Tibial artery (tissue), 4 donors: ENCODE data around the gene MKNK1.

Experiments used
- DNase-seq, 2 donors: peaks; one replicate each; pipeline ENCODE4 v3.0.0-alpha.2; 2019
- H3K27ac ChIP-seq, 2 donors: fragments of 200-600 bp; sonication (generic) in 1 of 2; 1 replicate in 1 of 2; 2 replicates in 1 of 2; pipeline ENCODE4 v1.5.1; 2018 to 2019; ENCODE audit warnings: mild to moderate bottlenecking in 1 of 2
- H3K27me3 ChIP-seq, 2 donors: fragments of 200-600 bp; sonication (generic) in 1 of 2; one replicate each; pipeline versions ENCODE4 v1.5.1 to v1.6.0; 2016 to 2019
- H3K36me3 ChIP-seq, 3 donors: fragments of 200-600 bp; sonication (generic) in 2 of 3; one replicate each; pipeline ENCODE4 v1.5.1; 2016 to 2019; ENCODE audit warnings: mild to moderate bottlenecking in 2 of 3
- H3K4me1 ChIP-seq, 4 donors: fragments of 200-600 bp; sonication (generic) in 2 of 4; 1 replicate in 3 of 4; 2 replicates in 1 of 4; pipeline ENCODE4 v1.5.1; 2016 to 2019
- H3K4me3 ChIP-seq, 2 donors: fragments of 200-600 bp; sonication (generic) in 1 of 2; 1 replicate in 1 of 2; 2 replicates in 1 of 2; pipeline ENCODE4 v1.5.1; 2018 to 2019; ENCODE audit warnings: mild to moderate bottlenecking in 2 of 2
- H3K9me3 ChIP-seq, 3 donors: fragments of 200-600 bp; sonication (generic) in 1 of 3; one replicate each; pipeline ENCODE4 v1.5.1; 2016 to 2019
- CTCF ChIP-seq, 2 experiments: fragments of 200-600 bp in 1 of 2; fragments of 450-650 bp in 1 of 2; IDR thresholded peaks; one replicate each; pipeline ENCODE4 v1.5.1; 2017 to 2019; ENCODE audit warnings: antibody characterized with exemption in 2 of 2, mild to moderate bottlenecking in 1 of 2, moderate library complexity in 1 of 2
- intact Hi-C: fragments of 100-400 bp; cut with DNase I; formaldehyde crosslinking; loops from one replicate; pipeline ENCODE4 v1.15.0; 2023; ENCODE audit warnings: low total_unique reads

The MKNK1 gene

GRCh38 chr1:46547481-46548383 lies 56.3 kb downstream of the MKNK1 start:
- peak in 1 of 2 donors; percentile 17 for DNase-seq
- H3K4me3 ChIP-seq, result no peak overlapping the region
- no peaks in the 10 kb centered on the region for H3K36me3 ChIP-seq
- TF ChIP-seq CTCF (IDR thresholded peaks at IDR 0.05), result peak; percentile 34 to 41
- H3K9me3 ChIP-seq, result no peaks in the 10 kb centered on the region
- peaks cover 0 to 10% (median 8%) of the 10 kb centered on the region in 4 donors for H3K4me1 ChIP-seq
- intact Hi-C loops, result no loop called here
- no peak overlapping the region for H3K27ac ChIP-seq
- H3K27me3 ChIP-seq, result peaks cover 0 to 81% of the 10 kb centered on the region in 2 donors

GRCh38 chr1:46546210-46546609 lies 57.9 kb downstream of the MKNK1 start:
- Histone ChIP-seq H3K27ac (no peak overlapping the region), H3K36me3 (no peaks in the 10 kb centered on the region), H3K27me3 (peaks cover 0 to 75% of the 10 kb centered on the region in 2 donors), H3K9me3 (no peaks in the 10 kb centered on the region), H3K4me3 (no peak overlapping the region), H3K4me1 (peaks cover 0 to 14% (median 8%) of the 10 kb centered on the region in 4 donors)
- DNase-seq, result no peak
- no peak for TF ChIP-seq CTCF (IDR thresholded peaks at IDR 0.05)
- intact Hi-C loops, result no loop called here

GRCh38 chr1:46545784-46546183 lies 58.3 kb downstream of the MKNK1 start:
- peaks cover 0 to 71% of the 10 kb centered on the region in 2 donors for H3K27me3 ChIP-seq
- peaks cover 0 to 14% (median 8%) of the 10 kb centered on the region in 4 donors for H3K4me1 ChIP-seq
- DNase-seq, result no peak
- intact Hi-C loops, result no loop called here
- no peaks in the 10 kb centered on the region for H3K9me3 ChIP-seq
- H3K4me3 ChIP-seq, result no peak overlapping the region
- no peaks in the 10 kb centered on the region for H3K36me3 ChIP-seq
- no peak overlapping the region for H3K27ac ChIP-seq
- no peak for TF ChIP-seq CTCF (IDR thresholded peaks at IDR 0.05)

- Histone ChIP-seq H3K4me3 (no peak overlapping the region), H3K36me3 (no peaks in the 10 kb centered on the region), H3K27ac (no peak overlapping the region), H3K4me1 (peaks cover 0 to 14% (median 8%) of the 10 kb centered on the region in 4 donors), H3K9me3 (no peaks in the 10 kb centered on the region), H3K27me3 (peaks cover 0 to 61% of the 10 kb centered on the region in 2 donors)
- intact Hi-C loops, result no loop called here
- DNase-seq, result no peak
- TF ChIP-seq CTCF (IDR thresholded peaks at IDR 0.05), result no peak
Observed at GRCh38 chr1:46544561-46545240, 59.4 kb downstream of the MKNK1 start.

GRCh38 chr1:46543761-46544560 lies 60.1 kb downstream of the MKNK1 start:
- Histone ChIP-seq H3K36me3 (no peaks in the 10 kb centered on the region), H3K4me3 (no peak overlapping the region), H3K9me3 (no peaks in the 10 kb centered on the region), H3K27ac (no peak overlapping the region), H3K4me1 (peaks cover 0 to 14% (median 8%) of the 10 kb centered on the region in 4 donors), H3K27me3 (peaks cover 0 to 63% of the 10 kb centered on the region in 2 donors)
- no peak for DNase-seq
- no peak for TF ChIP-seq CTCF (IDR thresholded peaks at IDR 0.05)
- intact Hi-C loops, result no loop called here
